ENCODE measurements around the gene TMEM242. TPM values are rescaled to one million over a fixed set of nuclear protein-coding genes. Genes with fewer than 3 reads are reported as not detected.

TMEM242 gene
- total and polyA plus RNA-seq, 10 of the 15 experiments (the other 5 are each of a cell fraction or from before 2014, with no cell fraction given) = 2.8 to 9.8 (median 5.5) TPM

DNA sequence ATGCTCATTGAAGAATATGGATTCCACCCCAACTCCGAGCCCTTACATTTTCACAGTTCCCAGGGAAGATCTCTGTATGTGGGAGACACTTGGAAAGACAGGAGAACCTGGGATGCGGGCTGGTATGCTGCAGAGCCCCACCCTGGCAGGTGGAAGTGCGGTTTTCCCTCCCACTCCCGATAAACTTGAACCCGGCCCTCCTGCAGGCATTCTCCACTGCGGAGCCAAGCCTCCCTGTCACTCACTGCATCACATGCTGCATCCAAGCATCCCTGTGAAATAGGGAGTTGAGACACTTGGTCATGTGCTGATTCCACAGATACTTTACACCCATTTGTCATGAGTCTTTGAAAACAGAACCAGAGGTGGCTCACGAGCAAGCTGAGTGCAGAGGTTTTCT, 35.4 kb downstream of the TMEM242 start:
- ChIA-PET POLR2A (no interaction called here), RAD21 (ENCODE audit: unreplicated experiment) (no interaction called here), CTCF (interaction anchor here (1.7 kb wide), 1 partner anchor 10 kb away, joined by 3 read pairs; no protein-coding TSS in a partner anchor), SMC1A (ENCODE audit: uncharacterized antibody, unreplicated experiment) (interaction anchor here (1.4 kb wide), 1 partner anchor 27 kb away, joined by 4 read pairs; no protein-coding TSS in a partner anchor)
- FAIRE-seq (no peak), DNase-seq (ENCODE audit: low read depth, low spot score) (no peak), ATAC-seq (no peak)
- intact Hi-C loops (cut with micrococcal nuclease; ENCODE audit: unreplicated experiment) (no loop called here), in situ Hi-C loops (cut with MboI) (no loop called here)
- H3K27ac ChIP-seq (ENCODE audit: control insufficient read depth, insufficient read depth) = no peak overlapping the region
- no peak overlapping the region for H3K4me2 ChIP-seq (ENCODE audit: control insufficient read depth, insufficient read depth)
- no peaks in the 10 kb centered on the region for H3K79me2 ChIP-seq (ENCODE audit: control insufficient read depth, insufficient read depth, low read length)
- BruUV-seq (replicated peaks) = no TSS peak
- H3K9ac ChIP-seq (ENCODE audit: control insufficient read depth, insufficient read depth, low read length) = no peak overlapping the region
- H3K9me3 ChIP-seq (replicated peaks; ENCODE audit: control insufficient read depth, insufficient read depth, low read length) = no peaks in the 10 kb centered on the region
- H3K4me3 ChIP-seq = no peak overlapping the region
- no peaks in the 10 kb centered on the region for H3K4me1 ChIP-seq (ENCODE audit: control insufficient read depth, insufficient read depth, low read length)
- H3K36me3 ChIP-seq (ENCODE audit: control insufficient read depth in 2 of 2, insufficient read depth in 2 of 2, low read length in 1 of 2) = peaks cover 0 to 4% of the 10 kb centered on the region in 2 experiments; a peak in 2 of 4 replicates
- no peak overlapping the region for H2AFZ ChIP-seq (ENCODE audit: control insufficient read depth, low read depth, low read length)
- WGBS (ENCODE audit: insufficient coverage, insufficient replicate concordance, low lambda C conversion rate, missing lambda C conversion rate) = 63% methylated on average over 6 of the region's 7 CpGs
- H3K27me3 ChIP-seq (replicated peaks in 1 of 2; ENCODE audit: control insufficient read depth in 2 of 2, insufficient read depth in 2 of 2, low read length in 1 of 2) = no peaks in the 10 kb centered on the region
- H4K20me1 ChIP-seq (ENCODE audit: control insufficient read depth, insufficient read depth) = no peaks in the 10 kb centered on the region
- TF ChIP-seq FOS (IDR thresholded peaks at IDR 0.05; ENCODE audit: borderline replicate concordance, extremely low read depth, insufficient read length) (no peak), MTA2 (IDR thresholded peaks at IDR 0.05; ENCODE audit: low read depth) (no peak), TCF3 (IDR thresholded peaks at IDR 0.05; ENCODE audit: borderline replicate concordance, insufficient read depth, low read depth, low read length) (no peak), SMARCA5 (IDR thresholded peaks at IDR 0.05) (no peak), NFYB (IDR thresholded peaks at IDR 0.05; ENCODE audit: insufficient read depth, low read depth, low read length) (no peak), NFYA (IDR thresholded peaks at IDR 0.05; ENCODE audit: borderline replicate concordance, low read depth, low read length) (no peak), MXI1 (IDR thresholded peaks at IDR 0.05; ENCODE audit: low read depth, low read length) (no peak), GATAD2B (conservative IDR thresholded peaks at IDR 0.05; ENCODE audit: low read depth) (no peak)
- TF ChIP-seq, protein P1, sequence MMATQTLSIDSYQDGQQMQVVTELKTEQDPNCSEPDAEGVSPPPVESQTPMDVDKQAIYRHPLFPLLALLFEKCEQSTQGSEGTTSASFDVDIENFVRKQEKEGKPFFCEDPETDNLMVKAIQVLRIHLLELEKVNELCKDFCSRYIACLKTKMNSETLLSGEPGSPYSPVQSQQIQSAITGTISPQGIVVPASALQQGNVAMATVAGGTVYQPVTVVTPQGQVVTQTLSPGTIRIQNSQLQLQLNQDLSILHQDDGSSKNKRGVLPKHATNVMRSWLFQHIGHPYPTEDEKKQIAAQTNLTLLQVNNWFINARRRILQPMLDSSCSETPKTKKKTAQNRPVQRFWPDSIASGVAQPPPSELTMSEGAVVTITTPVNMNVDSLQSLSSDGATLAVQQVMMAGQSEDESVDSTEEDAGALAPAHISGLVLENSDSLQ (IDR thresholded peaks at IDR 0.05) = no peak
